H1 (cell line): ENCODE measurements around the gene DGKA. TPM values are rescaled to one million over a fixed set of nuclear protein-coding genes. Genes with fewer than 3 reads are reported as not detected.

ENCODE experiments used
- CTBP2 ChIP-seq: IDR thresholded peaks from 2 replicates; pipeline ENCODE4 v1.7.0; 2011; ENCODE audit warnings: borderline replicate concordance, mild to moderate bottlenecking, moderate library complexity, mixed read lengths, low read length; ENCODE audit not compliant: insufficient read depth, insufficient read length
- NANOG ChIP-seq: IDR thresholded peaks from 2 replicates; pipeline ENCODE4 v1.6.1; 2011; ENCODE audit warnings: low read length, low read depth, mild to moderate bottlenecking, inconsistent platforms; ENCODE audit not compliant: insufficient read depth, poor library complexity, severe bottlenecking
- POU5F1 ChIP-seq: IDR thresholded peaks from 2 replicates; pipeline ENCODE4 v1.6.1; 2011; ENCODE audit warnings: low read depth, mild to moderate bottlenecking, low read length, moderate library complexity
- SIN3A ChIP-seq, 2 experiments: IDR thresholded peaks in 1 of 2; conservative IDR thresholded peaks in 1 of 2; 2 replicates each; pipeline ENCODE4 v1.6.1; 2011 to 2012; ENCODE audit warnings: low read length in 2 of 2, improper control_type of control experiment in 1 of 2, low read depth in 1 of 2, mild to moderate bottlenecking in 1 of 2
- polyA plus RNA-seq, 7 experiments: library from polyadenylated mRNA; depleted of rRNA in 3 of 7; stranded (reverse) in 5 of 7; unstranded in 2 of 7; fragments of >200 nt in 5 of 7; fragments of 200-250 nt in 2 of 7; gene quantifications; 1 replicate in 5 of 7; 2 replicates in 1 of 7; 4 replicates in 1 of 7; pipeline versions ENCODE4 v1.2.1 to v1.2.3, GENCODE V29; 2011 to 2013; ENCODE audit warnings: missing spikeins in 2 of 7, mixed read lengths in 2 of 7
- total RNA-seq: library from RNA; stranded (reverse); fragmentation: NEBNext Ultra II Directional; extraction: Animal tissue kit (Norgen Biotek cat#: 25700); gene quantifications from 2 replicates; pipeline ENCODE4 v1.2.1, GENCODE V29; 2021
- TF ChIP-seq, protein P1 (sequence below): fragments of 300-600 bp; sonication (generic); IDR thresholded peaks from 2 replicates; pipeline ENCODE4 v1.7.1; 2012; ENCODE audit warnings: low read length, moderate library complexity, mild to moderate bottlenecking, inconsistent platforms; ENCODE audit not compliant: insufficient replicate concordance

DGKA gene
- total and polyA plus RNA-seq, 2 of the 8 experiments (the other 6 are each of a cell fraction or from before 2014, with no cell fraction given): 15.9 to 18.0 TPM

DNA sequence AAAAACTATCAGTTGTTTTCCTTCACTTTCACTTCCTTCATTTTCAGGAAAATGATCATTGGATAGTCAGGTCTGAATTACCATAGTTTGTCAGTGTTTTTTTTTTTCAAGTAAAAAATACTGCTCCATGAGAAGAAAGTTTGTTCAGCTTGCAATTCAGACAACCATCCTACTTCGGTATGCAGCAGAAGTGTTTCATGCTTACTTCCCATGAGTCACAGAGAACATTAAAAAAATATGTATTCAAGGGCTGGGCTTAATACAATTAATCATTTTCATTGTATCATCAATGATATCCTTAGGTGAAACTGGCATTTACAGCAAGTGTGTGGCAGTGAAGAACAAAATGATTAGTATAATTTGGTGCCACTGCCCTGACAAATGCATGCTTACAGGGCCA is 24.9 kb upstream of the DGKA start (continued):
- TF ChIP-seq, protein P1, sequence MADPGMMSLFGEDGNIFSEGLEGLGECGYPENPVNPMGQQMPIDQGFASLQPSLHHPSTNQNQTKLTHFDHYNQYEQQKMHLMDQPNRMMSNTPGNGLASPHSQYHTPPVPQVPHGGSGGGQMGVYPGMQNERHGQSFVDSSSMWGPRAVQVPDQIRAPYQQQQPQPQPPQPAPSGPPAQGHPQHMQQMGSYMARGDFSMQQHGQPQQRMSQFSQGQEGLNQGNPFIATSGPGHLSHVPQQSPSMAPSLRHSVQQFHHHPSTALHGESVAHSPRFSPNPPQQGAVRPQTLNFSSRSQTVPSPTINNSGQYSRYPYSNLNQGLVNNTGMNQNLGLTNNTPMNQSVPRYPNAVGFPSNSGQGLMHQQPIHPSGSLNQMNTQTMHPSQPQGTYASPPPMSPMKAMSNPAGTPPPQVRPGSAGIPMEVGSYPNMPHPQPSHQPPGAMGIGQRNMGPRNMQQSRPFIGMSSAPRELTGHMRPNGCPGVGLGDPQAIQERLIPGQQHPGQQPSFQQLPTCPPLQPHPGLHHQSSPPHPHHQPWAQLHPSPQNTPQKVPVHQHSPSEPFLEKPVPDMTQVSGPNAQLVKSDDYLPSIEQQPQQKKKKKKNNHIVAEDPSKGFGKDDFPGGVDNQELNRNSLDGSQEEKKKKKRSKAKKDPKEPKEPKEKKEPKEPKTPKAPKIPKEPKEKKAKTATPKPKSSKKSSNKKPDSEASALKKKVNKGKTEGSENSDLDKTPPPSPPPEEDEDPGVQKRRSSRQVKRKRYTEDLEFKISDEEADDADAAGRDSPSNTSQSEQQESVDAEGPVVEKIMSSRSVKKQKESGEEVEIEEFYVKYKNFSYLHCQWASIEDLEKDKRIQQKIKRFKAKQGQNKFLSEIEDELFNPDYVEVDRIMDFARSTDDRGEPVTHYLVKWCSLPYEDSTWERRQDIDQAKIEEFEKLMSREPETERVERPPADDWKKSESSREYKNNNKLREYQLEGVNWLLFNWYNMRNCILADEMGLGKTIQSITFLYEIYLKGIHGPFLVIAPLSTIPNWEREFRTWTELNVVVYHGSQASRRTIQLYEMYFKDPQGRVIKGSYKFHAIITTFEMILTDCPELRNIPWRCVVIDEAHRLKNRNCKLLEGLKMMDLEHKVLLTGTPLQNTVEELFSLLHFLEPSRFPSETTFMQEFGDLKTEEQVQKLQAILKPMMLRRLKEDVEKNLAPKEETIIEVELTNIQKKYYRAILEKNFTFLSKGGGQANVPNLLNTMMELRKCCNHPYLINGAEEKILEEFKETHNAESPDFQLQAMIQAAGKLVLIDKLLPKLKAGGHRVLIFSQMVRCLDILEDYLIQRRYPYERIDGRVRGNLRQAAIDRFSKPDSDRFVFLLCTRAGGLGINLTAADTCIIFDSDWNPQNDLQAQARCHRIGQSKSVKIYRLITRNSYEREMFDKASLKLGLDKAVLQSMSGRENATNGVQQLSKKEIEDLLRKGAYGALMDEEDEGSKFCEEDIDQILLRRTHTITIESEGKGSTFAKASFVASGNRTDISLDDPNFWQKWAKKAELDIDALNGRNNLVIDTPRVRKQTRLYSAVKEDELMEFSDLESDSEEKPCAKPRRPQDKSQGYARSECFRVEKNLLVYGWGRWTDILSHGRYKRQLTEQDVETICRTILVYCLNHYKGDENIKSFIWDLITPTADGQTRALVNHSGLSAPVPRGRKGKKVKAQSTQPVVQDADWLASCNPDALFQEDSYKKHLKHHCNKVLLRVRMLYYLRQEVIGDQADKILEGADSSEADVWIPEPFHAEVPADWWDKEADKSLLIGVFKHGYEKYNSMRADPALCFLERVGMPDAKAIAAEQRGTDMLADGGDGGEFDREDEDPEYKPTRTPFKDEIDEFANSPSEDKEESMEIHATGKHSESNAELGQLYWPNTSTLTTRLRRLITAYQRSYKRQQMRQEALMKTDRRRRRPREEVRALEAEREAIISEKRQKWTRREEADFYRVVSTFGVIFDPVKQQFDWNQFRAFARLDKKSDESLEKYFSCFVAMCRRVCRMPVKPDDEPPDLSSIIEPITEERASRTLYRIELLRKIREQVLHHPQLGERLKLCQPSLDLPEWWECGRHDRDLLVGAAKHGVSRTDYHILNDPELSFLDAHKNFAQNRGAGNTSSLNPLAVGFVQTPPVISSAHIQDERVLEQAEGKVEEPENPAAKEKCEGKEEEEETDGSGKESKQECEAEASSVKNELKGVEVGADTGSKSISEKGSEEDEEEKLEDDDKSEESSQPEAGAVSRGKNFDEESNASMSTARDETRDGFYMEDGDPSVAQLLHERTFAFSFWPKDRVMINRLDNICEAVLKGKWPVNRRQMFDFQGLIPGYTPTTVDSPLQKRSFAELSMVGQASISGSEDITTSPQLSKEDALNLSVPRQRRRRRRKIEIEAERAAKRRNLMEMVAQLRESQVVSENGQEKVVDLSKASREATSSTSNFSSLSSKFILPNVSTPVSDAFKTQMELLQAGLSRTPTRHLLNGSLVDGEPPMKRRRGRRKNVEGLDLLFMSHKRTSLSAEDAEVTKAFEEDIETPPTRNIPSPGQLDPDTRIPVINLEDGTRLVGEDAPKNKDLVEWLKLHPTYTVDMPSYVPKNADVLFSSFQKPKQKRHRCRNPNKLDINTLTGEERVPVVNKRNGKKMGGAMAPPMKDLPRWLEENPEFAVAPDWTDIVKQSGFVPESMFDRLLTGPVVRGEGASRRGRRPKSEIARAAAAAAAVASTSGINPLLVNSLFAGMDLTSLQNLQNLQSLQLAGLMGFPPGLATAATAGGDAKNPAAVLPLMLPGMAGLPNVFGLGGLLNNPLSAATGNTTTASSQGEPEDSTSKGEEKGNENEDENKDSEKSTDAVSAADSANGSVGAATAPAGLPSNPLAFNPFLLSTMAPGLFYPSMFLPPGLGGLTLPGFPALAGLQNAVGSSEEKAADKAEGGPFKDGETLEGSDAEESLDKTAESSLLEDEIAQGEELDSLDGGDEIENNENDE: no peak
- TF ChIP-seq SIN3A (conservative IDR thresholded peaks at IDR 0.05 in 1 of 2, IDR thresholded peaks at IDR 0.05 in 1 of 2; ENCODE audit: low read depth in 1 of 2, low read length in 2 of 2) (no peak), NANOG (no peak), POU5F1 (no peak), CTBP2 (no peak)
